K562 (cell line): ENCODE data around the gene CSNK1A1. TPM values are rescaled to one million over a fixed set of nuclear protein-coding genes. Genes with fewer than 3 reads are reported as not detected.

Source experiments
- ARID2 ChIP-seq: fragments of 450-650 bp; IDR thresholded peaks from 2 replicates; pipeline ENCODE4 v1.6.1; 2017; ENCODE audit warnings: antibody characterized with exemption, mild to moderate bottlenecking
- BRCA1 ChIP-seq, 2 experiments: fragments of 450-650 bp in 1 of 2; sonication (generic) in 1 of 2; formaldehyde crosslinking in 1 of 2; IDR thresholded peaks; 2 replicates each; pipeline versions ENCODE4 v1.5.0 to v1.6.1; 2017 to 2020; ENCODE audit warnings: mild to moderate bottlenecking in 1 of 2, missing genetic modification reagents in 1 of 2
- C11orf30 ChIP-seq: fragments of 450-650 bp; IDR thresholded peaks from 2 replicates; pipeline ENCODE4 v1.6.1; 2016; ENCODE audit warnings: low read depth, mild to moderate bottlenecking
- CHD1 ChIP-seq: fragments of 200-600 bp; sonication (generic); IDR thresholded peaks from one replicate; pipeline ENCODE4 v1.6.1; 2012; ENCODE audit warnings: mild to moderate bottlenecking, moderate library complexity, low read length, inconsistent platforms
- CHD2 ChIP-seq: IDR thresholded peaks from 2 replicates; pipeline ENCODE4 v1.6.1; 2011; ENCODE audit warnings: low read depth, low read length
- CTBP1 ChIP-seq: fragments of 450-650 bp; IDR thresholded peaks from 2 replicates; pipeline ENCODE4 v1.6.1; 2016; ENCODE audit warnings: borderline replicate concordance
- FOS ChIP-seq: IDR thresholded peaks from 3 replicates; pipeline ENCODE4 v1.6.1; 2011; ENCODE audit not compliant: insufficient read length; ENCODE audit errors: extremely low read depth
- HBP1 ChIP-seq: fragments of 450-650 bp; formaldehyde crosslinking; IDR thresholded peaks from 2 replicates; pipeline ENCODE4 v1.4.0; 2022; ENCODE audit warnings: missing genetic modification characterization
- HLTF ChIP-seq: fragments of 450-650 bp; IDR thresholded peaks from 2 replicates; pipeline ENCODE4 v1.6.1; 2016
- IRF2 ChIP-seq: sonication (generic); formaldehyde crosslinking; IDR thresholded peaks from 2 replicates; pipeline ENCODE4 v1.8.1; 2022; ENCODE audit warnings: mild to moderate bottlenecking, missing genetic modification reagents
- NFE2 ChIP-seq: IDR thresholded peaks from 2 replicates; pipeline ENCODE4 v1.6.1; 2014; ENCODE audit warnings: antibody characterized with exemption, low read depth
- RAD21 ChIP-seq, 2 experiments: fragments of 250-450 bp in 1 of 2; fragments of 450-650 bp in 1 of 2; sonication (Bioruptor Pico) in 1 of 2; formaldehyde crosslinking in 1 of 2; IDR thresholded peaks in 1 of 2; conservative IDR thresholded peaks in 1 of 2; 2 replicates each; pipeline versions ENCODE4 v1.4.0 to v1.8.0; 2020 to 2022; ENCODE audit warnings: mild to moderate bottlenecking in 2 of 2, moderate library complexity in 1 of 2
- RFX7 ChIP-seq: fragments of 250-450 bp; sonication (Bioruptor Pico); IDR thresholded peaks from 2 replicates; pipeline ENCODE4 v1.5.1; 2021; ENCODE audit warnings: mild to moderate bottlenecking
- SAFB2 ChIP-seq: fragments of 200-400 bp; formaldehyde crosslinking; IDR thresholded peaks from 2 replicates; pipeline ENCODE4 v1.6.1; 2018; ENCODE audit warnings: borderline replicate concordance, low read length, low read depth, moderate library complexity; ENCODE audit not compliant: severe bottlenecking
- ZSCAN32 ChIP-seq: fragments of 450-650 bp; formaldehyde crosslinking; IDR thresholded peaks from 2 replicates; pipeline ENCODE4 v1.4.0; 2020; ENCODE audit warnings: mild to moderate bottlenecking, moderate library complexity
- polyA plus RNA-seq, 8 experiments: library from polyadenylated mRNA; depleted of rRNA in 4 of 8; stranded (reverse) in 5 of 8; unstranded in 3 of 8; fragments of >200 nt; fragmentation: Nextera tagmentation in 2 of 8; fragmentation: Illumina TruSeq in 1 of 8; extraction: Ambion mirVana in 2 of 8; extraction: Trizol in 1 of 8; gene quantifications; 2 replicates each; pipeline versions ENCODE4 v1.2.1 to v1.2.3, GENCODE V29; 2011 to 2014; ENCODE audit warnings: inconsistent platforms in 1 of 8, missing spikeins in 1 of 8
- total RNA-seq, 7 experiments: library from RNA; depleted of rRNA in 6 of 7; stranded (reverse); fragments of >200 nt in 6 of 7; fragmentation: Illumina TruSeq in 2 of 7; extraction: Trizol in 2 of 7; gene quantifications; 2 replicates each; pipeline versions ENCODE4 v1.2.1 to v1.2.3, GENCODE V29; 2011 to 2021; ENCODE audit warnings: low replicate concordance in 1 of 7
- TF ChIP-seq, protein P1 (sequence below): sonication (generic); formaldehyde crosslinking; IDR thresholded peaks from 2 replicates; pipeline ENCODE4 v1.8.0; 2023; ENCODE audit warnings: missing genetic modification reagents, mild to moderate bottlenecking, borderline replicate concordance
- TF ChIP-seq, protein P2 (sequence below): fragments of 200-400 bp; formaldehyde crosslinking; IDR thresholded peaks from 2 replicates; pipeline ENCODE4 v1.6.1; 2017; ENCODE audit warnings: mild to moderate bottlenecking, low read depth, low read length, moderate library complexity
- TF ChIP-seq, protein P3 (sequence below), 2 experiments: fragments of 450-650 bp in 1 of 2; sonication (generic) in 1 of 2; formaldehyde crosslinking; conservative IDR thresholded peaks; 2 replicates each; pipeline versions ENCODE4 v1.4.0 to v1.8.1; 2020 to 2022; ENCODE audit warnings: mild to moderate bottlenecking in 1 of 2, missing genetic modification reagents in 1 of 2

The CSNK1A1 gene
- total and polyA plus RNA-seq, 9 of the 15 experiments (the other 6 are each of a cell fraction or from before 2014, with no cell fraction given) = 49.1 to 196 (median 154) TPM

DNA sequence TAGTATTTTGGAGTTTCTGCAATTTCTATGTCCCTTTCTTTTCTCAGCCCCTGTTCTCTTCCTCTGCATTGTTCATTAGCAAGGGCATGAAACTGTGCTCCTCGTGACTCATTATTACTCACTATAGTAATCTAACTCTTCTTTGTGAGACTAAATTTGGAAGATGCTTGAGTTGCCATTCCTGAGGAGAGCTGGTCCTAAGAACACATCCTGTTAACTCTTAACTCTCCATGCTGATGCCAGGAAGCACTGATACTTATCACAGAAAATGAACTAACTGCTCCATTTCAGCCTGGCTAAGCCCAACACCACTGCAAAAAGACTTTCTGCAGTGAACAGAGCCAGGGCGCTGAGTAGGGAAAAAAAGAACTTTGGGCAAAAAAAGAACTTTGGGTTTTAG, 10.6 kb upstream of the CSNK1A1 start (continued):
- TF ChIP-seq, protein P1, sequence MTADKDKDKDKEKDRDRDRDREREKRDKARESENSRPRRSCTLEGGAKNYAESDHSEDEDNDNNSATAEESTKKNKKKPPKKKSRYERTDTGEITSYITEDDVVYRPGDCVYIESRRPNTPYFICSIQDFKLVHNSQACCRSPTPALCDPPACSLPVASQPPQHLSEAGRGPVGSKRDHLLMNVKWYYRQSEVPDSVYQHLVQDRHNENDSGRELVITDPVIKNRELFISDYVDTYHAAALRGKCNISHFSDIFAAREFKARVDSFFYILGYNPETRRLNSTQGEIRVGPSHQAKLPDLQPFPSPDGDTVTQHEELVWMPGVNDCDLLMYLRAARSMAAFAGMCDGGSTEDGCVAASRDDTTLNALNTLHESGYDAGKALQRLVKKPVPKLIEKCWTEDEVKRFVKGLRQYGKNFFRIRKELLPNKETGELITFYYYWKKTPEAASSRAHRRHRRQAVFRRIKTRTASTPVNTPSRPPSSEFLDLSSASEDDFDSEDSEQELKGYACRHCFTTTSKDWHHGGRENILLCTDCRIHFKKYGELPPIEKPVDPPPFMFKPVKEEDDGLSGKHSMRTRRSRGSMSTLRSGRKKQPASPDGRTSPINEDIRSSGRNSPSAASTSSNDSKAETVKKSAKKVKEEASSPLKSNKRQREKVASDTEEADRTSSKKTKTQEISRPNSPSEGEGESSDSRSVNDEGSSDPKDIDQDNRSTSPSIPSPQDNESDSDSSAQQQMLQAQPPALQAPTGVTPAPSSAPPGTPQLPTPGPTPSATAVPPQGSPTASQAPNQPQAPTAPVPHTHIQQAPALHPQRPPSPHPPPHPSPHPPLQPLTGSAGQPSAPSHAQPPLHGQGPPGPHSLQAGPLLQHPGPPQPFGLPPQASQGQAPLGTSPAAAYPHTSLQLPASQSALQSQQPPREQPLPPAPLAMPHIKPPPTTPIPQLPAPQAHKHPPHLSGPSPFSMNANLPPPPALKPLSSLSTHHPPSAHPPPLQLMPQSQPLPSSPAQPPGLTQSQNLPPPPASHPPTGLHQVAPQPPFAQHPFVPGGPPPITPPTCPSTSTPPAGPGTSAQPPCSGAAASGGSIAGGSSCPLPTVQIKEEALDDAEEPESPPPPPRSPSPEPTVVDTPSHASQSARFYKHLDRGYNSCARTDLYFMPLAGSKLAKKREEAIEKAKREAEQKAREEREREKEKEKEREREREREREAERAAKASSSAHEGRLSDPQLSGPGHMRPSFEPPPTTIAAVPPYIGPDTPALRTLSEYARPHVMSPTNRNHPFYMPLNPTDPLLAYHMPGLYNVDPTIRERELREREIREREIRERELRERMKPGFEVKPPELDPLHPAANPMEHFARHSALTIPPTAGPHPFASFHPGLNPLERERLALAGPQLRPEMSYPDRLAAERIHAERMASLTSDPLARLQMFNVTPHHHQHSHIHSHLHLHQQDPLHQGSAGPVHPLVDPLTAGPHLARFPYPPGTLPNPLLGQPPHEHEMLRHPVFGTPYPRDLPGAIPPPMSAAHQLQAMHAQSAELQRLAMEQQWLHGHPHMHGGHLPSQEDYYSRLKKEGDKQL (CRISPR knock-in tag) = no peak
- TF ChIP-seq SAFB2 = no peak
- TF ChIP-seq HBP1 (CRISPR knock-in tag) = no peak
- TF ChIP-seq RAD21 (CRISPR knock-in tag; conservative IDR thresholded peaks at IDR 0.05 in 1 of 2, IDR thresholded peaks at IDR 0.05 in 1 of 2) = peak in 1 of 2 experiments; percentile 18; a peak in 1 of 4 replicates
- TF ChIP-seq ZSCAN32 (CRISPR knock-in tag) = no peak
- TF ChIP-seq RFX7 = no peak
- TF ChIP-seq IRF2 (CRISPR knock-in tag) = no peak
- peak; percentile 17; the same call in 1 of the 2 replicates for TF ChIP-seq C11orf30
- no peak for TF ChIP-seq CHD2
- peak; percentile 55 for TF ChIP-seq FOS
- no peak for TF ChIP-seq NFE2
- no peak for TF ChIP-seq ARID2
- TF ChIP-seq, protein P2, sequence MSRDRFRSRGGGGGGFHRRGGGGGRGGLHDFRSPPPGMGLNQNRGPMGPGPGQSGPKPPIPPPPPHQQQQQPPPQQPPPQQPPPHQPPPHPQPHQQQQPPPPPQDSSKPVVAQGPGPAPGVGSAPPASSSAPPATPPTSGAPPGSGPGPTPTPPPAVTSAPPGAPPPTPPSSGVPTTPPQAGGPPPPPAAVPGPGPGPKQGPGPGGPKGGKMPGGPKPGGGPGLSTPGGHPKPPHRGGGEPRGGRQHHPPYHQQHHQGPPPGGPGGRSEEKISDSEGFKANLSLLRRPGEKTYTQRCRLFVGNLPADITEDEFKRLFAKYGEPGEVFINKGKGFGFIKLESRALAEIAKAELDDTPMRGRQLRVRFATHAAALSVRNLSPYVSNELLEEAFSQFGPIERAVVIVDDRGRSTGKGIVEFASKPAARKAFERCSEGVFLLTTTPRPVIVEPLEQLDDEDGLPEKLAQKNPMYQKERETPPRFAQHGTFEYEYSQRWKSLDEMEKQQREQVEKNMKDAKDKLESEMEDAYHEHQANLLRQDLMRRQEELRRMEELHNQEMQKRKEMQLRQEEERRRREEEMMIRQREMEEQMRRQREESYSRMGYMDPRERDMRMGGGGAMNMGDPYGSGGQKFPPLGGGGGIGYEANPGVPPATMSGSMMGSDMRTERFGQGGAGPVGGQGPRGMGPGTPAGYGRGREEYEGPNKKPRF = no peak
- no peak for TF ChIP-seq HLTF
- no peak for TF ChIP-seq CHD1
- peak; percentile 84 for TF ChIP-seq CTBP1
- TF ChIP-seq, protein P3, sequence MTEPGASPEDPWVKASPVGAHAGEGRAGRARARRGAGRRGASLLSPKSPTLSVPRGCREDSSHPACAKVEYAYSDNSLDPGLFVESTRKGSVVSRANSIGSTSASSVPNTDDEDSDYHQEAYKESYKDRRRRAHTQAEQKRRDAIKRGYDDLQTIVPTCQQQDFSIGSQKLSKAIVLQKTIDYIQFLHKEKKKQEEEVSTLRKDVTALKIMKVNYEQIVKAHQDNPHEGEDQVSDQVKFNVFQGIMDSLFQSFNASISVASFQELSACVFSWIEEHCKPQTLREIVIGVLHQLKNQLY (CRISPR knock-in tag; conservative IDR thresholded peaks at IDR 0.05) = no peak
- no peak for TF ChIP-seq BRCA1 (IDR thresholded peaks at IDR 0.05)
- TF ChIP-seq BRCA1 (CRISPR knock-in tag; IDR thresholded peaks at IDR 0.05) = no peak
